Panc1 (cell line): ENCODE data around the gene C9orf85. TPM values are rescaled to one million over a fixed set of nuclear protein-coding genes. Genes with fewer than 3 reads are reported as not detected.
"Not testable (repeated sequence)": the region's sequence is repeated elsewhere in the genome, so short reads cannot be mapped to it uniquely, and the experiment has no call there.

Experiments
- ATAC-seq: fragments of 200-7000 bp; cut with Tn5 transposase; 2 replicates; pipeline ENCODE4 v1.9.1; 2020; ENCODE audit warnings: mild to moderate bottlenecking, moderate library complexity
- BruUV-seq: library from RNA; stranded (reverse); fragments of 400-500 nt; replicated peaks from 2 replicates; lab custom pipeline; 2021; lab: Mats Ljungman, UMichigan
- CTCF ChIA-PET: fragments of 300-600 bp; sonication (Branson Sonifier 250); formaldehyde crosslinking; loops from one replicate; lab custom pipeline; 2022; ENCODE audit warnings: antibody characterized with exemption; lab: Charles Lee
- POLR2A ChIA-PET: fragments of 300-600 bp; sonication (Branson Sonifier 250); formaldehyde crosslinking; loops from one replicate; lab custom pipeline; 2022; ENCODE audit warnings: antibody characterized with exemption; lab: Charles Lee
- DNase-seq: peaks from one replicate; pipeline ENCODE4 v3.0.0-alpha.2; 2010; ENCODE audit warnings: low read depth, low spot score
- H3K27ac ChIP-seq: 2 replicates; pipeline ENCODE4 v1.5.1; 2011; ENCODE audit warnings: mild to moderate bottlenecking, low read length, inconsistent platforms
- H3K27me3 ChIP-seq: fragments of 200-500 bp; sonication (Bioruptor generic); 2 replicates; pipeline ENCODE4 v1.6.0; 2014; ENCODE audit warnings: low read length, inconsistent platforms; ENCODE audit not compliant: control insufficient read depth, insufficient read depth
- H3K36me3 ChIP-seq: fragments of 200-500 bp; sonication (Bioruptor generic); 2 replicates; pipeline ENCODE4 v1.5.1; 2014; ENCODE audit warnings: inconsistent platforms, mild to moderate bottlenecking, low read length, moderate library complexity; ENCODE audit not compliant: control insufficient read depth, insufficient read depth
- H3K4me1 ChIP-seq: 2 replicates; pipeline ENCODE4 v1.5.1; 2011; ENCODE audit warnings: inconsistent platforms, mild to moderate bottlenecking, low read length, moderate library complexity; ENCODE audit not compliant: control insufficient read depth, insufficient read depth
- H3K4me3 ChIP-seq, 2 experiments: 2 replicates each; pipeline ENCODE4 v1.5.1; 2011 to 2012; ENCODE audit warnings: low read depth in 2 of 2, low read length in 2 of 2, mild to moderate bottlenecking in 2 of 2, inconsistent platforms in 1 of 2, moderate library complexity in 1 of 2
- H3K9me3 ChIP-seq: fragments of 200-500 bp; sonication (Bioruptor generic); 2 replicates; pipeline ENCODE4 v1.5.1; 2014; ENCODE audit warnings: low read depth, mild to moderate bottlenecking, inconsistent platforms, low read length, moderate library complexity; ENCODE audit not compliant: control insufficient read depth, insufficient read depth
- POLR2AphosphoS5 ChIP-seq: IDR thresholded peaks from 2 replicates; pipeline ENCODE4 v1.6.1; 2012; ENCODE audit warnings: mild to moderate bottlenecking, low read depth, low read length, moderate library complexity
- REST ChIP-seq, 2 experiments: IDR thresholded peaks; 2 replicates each; pipeline ENCODE4 v1.6.1; 2011 to 2012; ENCODE audit warnings: low read depth in 2 of 2, control low read depth in 1 of 2, low read length in 1 of 2, mild to moderate bottlenecking in 1 of 2, moderate library complexity in 1 of 2; ENCODE audit not compliant: insufficient read depth in 1 of 2
- SIN3A ChIP-seq: IDR thresholded peaks from 2 replicates; pipeline ENCODE4 v1.6.1; 2012; ENCODE audit warnings: low read depth, mild to moderate bottlenecking, low read length, moderate library complexity, borderline replicate concordance; ENCODE audit not compliant: insufficient read depth
- TCF7L2 ChIP-seq: IDR thresholded peaks from 2 replicates; pipeline ENCODE4 v1.6.1; 2011; ENCODE audit warnings: mild to moderate bottlenecking, low read depth, low read length, inconsistent platforms
- in situ Hi-C: cut with HindIII; loops from 2 replicates; pipeline ENCODE4 v1.10.0; 2016; ENCODE audit warnings: low sequenced_read_pairs, low pct_unique_long_range_greater_than_20kb
- intact Hi-C: fragments of 100-400 bp; cut with micrococcal nuclease; formaldehyde crosslinking; loops from one replicate; pipeline ENCODE4 v1.10.0; 2022; ENCODE audit not compliant: unreplicated experiment
- total RNA-seq: library from RNA; stranded (reverse); gene quantifications from one replicate; pipeline ENCODE4 v1.2.1, GENCODE V29; 2021; ENCODE audit not compliant: unreplicated experiment
- TF ChIP-seq, protein P1 (sequence below): fragments of 450-650 bp; IDR thresholded peaks from 2 replicates; pipeline ENCODE4 v1.5.1; 2017; ENCODE audit warnings: mild to moderate bottlenecking

The C9orf85 gene
- total RNA-seq, 1 experiment from 2014 or later: 8.0 TPM

DNA sequence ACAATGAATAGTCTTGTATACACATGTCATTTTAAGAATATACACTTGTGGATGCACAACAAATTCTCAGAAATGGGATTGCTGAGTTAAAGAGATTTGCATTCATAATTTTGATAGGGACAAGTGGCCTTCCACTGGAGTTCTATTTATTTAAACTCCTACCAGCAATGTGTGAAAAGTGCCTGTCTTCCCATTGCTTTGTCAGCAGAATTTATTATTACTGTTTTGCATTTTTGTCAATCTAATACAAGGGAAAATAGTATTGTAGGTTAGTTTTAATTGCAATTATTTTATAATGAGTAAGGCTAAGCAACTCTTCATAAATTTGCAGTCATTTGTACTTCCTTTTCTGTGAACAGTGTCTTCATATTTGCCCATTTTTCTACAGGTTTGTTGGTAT is 94.0 kb downstream of the C9orf85 start:
- intact Hi-C loops: no loop called here
- Histone ChIP-seq H3K4me3 (no peak overlapping the region), H3K27me3 (no peaks in the 10 kb centered on the region), H3K4me1 (no peaks in the 10 kb centered on the region), H3K36me3 (no peaks in the 10 kb centered on the region), H3K9me3 (no peaks in the 10 kb centered on the region), H3K27ac (no peak overlapping the region)
- in situ Hi-C loops: no loop called here
- CTCF ChIA-PET: no interaction called here
- ATAC-seq: no peak
- POLR2A ChIA-PET: no interaction called here
- no peak for DNase-seq
- TF ChIP-seq, protein P1, sequence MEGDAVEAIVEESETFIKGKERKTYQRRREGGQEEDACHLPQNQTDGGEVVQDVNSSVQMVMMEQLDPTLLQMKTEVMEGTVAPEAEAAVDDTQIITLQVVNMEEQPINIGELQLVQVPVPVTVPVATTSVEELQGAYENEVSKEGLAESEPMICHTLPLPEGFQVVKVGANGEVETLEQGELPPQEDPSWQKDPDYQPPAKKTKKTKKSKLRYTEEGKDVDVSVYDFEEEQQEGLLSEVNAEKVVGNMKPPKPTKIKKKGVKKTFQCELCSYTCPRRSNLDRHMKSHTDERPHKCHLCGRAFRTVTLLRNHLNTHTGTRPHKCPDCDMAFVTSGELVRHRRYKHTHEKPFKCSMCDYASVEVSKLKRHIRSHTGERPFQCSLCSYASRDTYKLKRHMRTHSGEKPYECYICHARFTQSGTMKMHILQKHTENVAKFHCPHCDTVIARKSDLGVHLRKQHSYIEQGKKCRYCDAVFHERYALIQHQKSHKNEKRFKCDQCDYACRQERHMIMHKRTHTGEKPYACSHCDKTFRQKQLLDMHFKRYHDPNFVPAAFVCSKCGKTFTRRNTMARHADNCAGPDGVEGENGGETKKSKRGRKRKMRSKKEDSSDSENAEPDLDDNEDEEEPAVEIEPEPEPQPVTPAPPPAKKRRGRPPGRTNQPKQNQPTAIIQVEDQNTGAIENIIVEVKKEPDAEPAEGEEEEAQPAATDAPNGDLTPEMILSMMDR: no peak
- TF ChIP-seq REST (IDR thresholded peaks at IDR 0.05; ENCODE audit: insufficient read depth in 1 of 2, low read depth in 2 of 2, low read length in 1 of 2) (no peak), SIN3A (no peak), TCF7L2 (no peak), POLR2AphosphoS5 (no peak)
- BruUV-seq: no TSS peak

- POLR2A ChIA-PET: interaction anchor here (0.6 kb wide), 1 partner anchor 19 kb away, joined by 6 read pairs; no protein-coding TSS in a partner anchor
- in situ Hi-C loops (no loop called here), intact Hi-C loops (no loop called here)
- ATAC-seq (no peak), DNase-seq (no peak)
- TF ChIP-seq TCF7L2 (no peak), REST (IDR thresholded peaks at IDR 0.05; ENCODE audit: insufficient read depth in 1 of 2, low read depth in 2 of 2, low read length in 1 of 2) (no peak), SIN3A (no peak), POLR2AphosphoS5 (no peak)
- no peak overlapping the region for H3K4me3 ChIP-seq
- H3K27me3 ChIP-seq: no peaks in the 10 kb centered on the region
- no peaks in the 10 kb centered on the region for H3K9me3 ChIP-seq
- peak overlapping the region; percentile 44; the same call in 1 of the 2 replicates for H3K27ac ChIP-seq
- H3K36me3 ChIP-seq: no peaks in the 10 kb centered on the region
- no TSS peak for BruUV-seq
- no peaks in the 10 kb centered on the region for H3K4me1 ChIP-seq
- CTCF ChIA-PET: interaction anchor here (0.5 to 0.7 kb wide), 2 partner anchors 9 to 41 kb away, joined by 3 to 6 read pairs; no protein-coding TSS in a partner anchor
These were observed 95.1 kb downstream of the C9orf85 start for GRCh38 chr9:72006501-72006900.

DNA sequence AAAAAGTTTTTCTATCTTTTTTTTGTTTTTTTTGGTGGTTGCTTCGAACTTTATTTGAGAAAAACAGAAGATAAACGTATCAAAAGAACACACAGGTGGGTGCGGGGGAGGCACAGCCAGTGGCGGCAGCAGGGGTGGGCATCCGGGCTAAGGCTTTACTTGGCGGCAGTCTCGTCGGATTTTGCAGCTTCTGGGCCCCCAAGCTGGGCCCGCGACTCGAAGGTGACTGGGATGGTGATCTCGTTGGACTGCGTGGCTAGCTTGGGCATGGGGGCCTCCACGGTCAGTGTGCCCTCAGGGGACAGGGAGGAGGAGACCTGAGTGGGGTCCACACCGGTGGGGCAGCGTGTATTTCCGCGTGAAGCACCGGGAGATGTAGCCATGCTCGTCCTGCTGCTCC is 96.3 kb downstream of the C9orf85 start:
- H3K27ac ChIP-seq, BruUV-seq, H3K4me1 ChIP-seq, intact Hi-C loops, ATAC-seq, H3K27me3 ChIP-seq, in situ Hi-C loops, H3K9me3 ChIP-seq, H3K4me3 ChIP-seq, H3K36me3 ChIP-seq, DNase-seq: not testable (repeated sequence)
- CTCF ChIA-PET: interaction anchor here (1.0 kb wide), 1 partner anchor 19 kb away, joined by 9 read pairs; no protein-coding TSS in a partner anchor
- POLR2A ChIA-PET: interaction anchor here (0.5 kb wide), 1 partner anchor 139 kb away, joined by 6 read pairs; no protein-coding TSS in a partner anchor
